ENCODE results near the gene MMP25.
"Not testable (repeated sequence)": the region's sequence is repeated elsewhere in the genome, so short reads cannot be mapped to it uniquely, and the experiment has no call there.

- TF ChIP-seq CTCF (IDR thresholded peaks at IDR 0.05; ENCODE audit: insufficient read depth, low read length, poor library complexity, severe bottlenecking); EZH2phosphoT487 (conservative IDR thresholded peaks at IDR 0.05; ENCODE audit: low read length): not testable (repeated sequence)
These were observed 22.8 kb downstream of the MMP25 start for GRCh38 chr16:3069146-3069545.
